Measurements from ENCODE around the gene THAP4. TPM values are rescaled to one million over a fixed set of nuclear protein-coding genes. Genes with fewer than 3 reads are reported as not detected.
"Not testable (repeated sequence)": the region's sequence is repeated elsewhere in the genome, so short reads cannot be mapped to it uniquely, and the experiment has no call there.

Gene THAP4
- total and polyA plus RNA-seq, 2 of the 13 experiments (the other 11 are each of a cell fraction or from before 2014, with no cell fraction given), result 59.7 to 75.7 TPM

GRCh38 chr2:241567776-241568175, 69.2 kb downstream of the THAP4 start (continued):
- TF ChIP-seq AKNA (CRISPR knock-in tag; IDR thresholded peaks at IDR 0.05; ENCODE audit: borderline replicate concordance) (no peak), ADNP (CRISPR knock-in tag; IDR thresholded peaks at IDR 0.05) (no peak), ZNF550 (CRISPR knock-in tag; IDR thresholded peaks at IDR 0.05; ENCODE audit: borderline replicate concordance) (no peak), YY1 (IDR thresholded peaks at IDR 0.05; ENCODE audit: insufficient read depth, insufficient replicate concordance, low read depth, low read length) (no peak), RFXAP (CRISPR knock-in tag; IDR thresholded peaks at IDR 0.05; ENCODE audit: borderline replicate concordance) (no peak), ZNF101 (CRISPR knock-in tag; IDR thresholded peaks at IDR 0.05; ENCODE audit: borderline replicate concordance, low read depth) (no peak), FOXP1 (IDR thresholded peaks at IDR 0.05) (no peak), FOXP1 (CRISPR knock-in tag; IDR thresholded peaks at IDR 0.05) (no peak), ZFP1 (CRISPR knock-in tag; IDR thresholded peaks at IDR 0.05) (no peak)
- TF ChIP-seq, protein P1, sequence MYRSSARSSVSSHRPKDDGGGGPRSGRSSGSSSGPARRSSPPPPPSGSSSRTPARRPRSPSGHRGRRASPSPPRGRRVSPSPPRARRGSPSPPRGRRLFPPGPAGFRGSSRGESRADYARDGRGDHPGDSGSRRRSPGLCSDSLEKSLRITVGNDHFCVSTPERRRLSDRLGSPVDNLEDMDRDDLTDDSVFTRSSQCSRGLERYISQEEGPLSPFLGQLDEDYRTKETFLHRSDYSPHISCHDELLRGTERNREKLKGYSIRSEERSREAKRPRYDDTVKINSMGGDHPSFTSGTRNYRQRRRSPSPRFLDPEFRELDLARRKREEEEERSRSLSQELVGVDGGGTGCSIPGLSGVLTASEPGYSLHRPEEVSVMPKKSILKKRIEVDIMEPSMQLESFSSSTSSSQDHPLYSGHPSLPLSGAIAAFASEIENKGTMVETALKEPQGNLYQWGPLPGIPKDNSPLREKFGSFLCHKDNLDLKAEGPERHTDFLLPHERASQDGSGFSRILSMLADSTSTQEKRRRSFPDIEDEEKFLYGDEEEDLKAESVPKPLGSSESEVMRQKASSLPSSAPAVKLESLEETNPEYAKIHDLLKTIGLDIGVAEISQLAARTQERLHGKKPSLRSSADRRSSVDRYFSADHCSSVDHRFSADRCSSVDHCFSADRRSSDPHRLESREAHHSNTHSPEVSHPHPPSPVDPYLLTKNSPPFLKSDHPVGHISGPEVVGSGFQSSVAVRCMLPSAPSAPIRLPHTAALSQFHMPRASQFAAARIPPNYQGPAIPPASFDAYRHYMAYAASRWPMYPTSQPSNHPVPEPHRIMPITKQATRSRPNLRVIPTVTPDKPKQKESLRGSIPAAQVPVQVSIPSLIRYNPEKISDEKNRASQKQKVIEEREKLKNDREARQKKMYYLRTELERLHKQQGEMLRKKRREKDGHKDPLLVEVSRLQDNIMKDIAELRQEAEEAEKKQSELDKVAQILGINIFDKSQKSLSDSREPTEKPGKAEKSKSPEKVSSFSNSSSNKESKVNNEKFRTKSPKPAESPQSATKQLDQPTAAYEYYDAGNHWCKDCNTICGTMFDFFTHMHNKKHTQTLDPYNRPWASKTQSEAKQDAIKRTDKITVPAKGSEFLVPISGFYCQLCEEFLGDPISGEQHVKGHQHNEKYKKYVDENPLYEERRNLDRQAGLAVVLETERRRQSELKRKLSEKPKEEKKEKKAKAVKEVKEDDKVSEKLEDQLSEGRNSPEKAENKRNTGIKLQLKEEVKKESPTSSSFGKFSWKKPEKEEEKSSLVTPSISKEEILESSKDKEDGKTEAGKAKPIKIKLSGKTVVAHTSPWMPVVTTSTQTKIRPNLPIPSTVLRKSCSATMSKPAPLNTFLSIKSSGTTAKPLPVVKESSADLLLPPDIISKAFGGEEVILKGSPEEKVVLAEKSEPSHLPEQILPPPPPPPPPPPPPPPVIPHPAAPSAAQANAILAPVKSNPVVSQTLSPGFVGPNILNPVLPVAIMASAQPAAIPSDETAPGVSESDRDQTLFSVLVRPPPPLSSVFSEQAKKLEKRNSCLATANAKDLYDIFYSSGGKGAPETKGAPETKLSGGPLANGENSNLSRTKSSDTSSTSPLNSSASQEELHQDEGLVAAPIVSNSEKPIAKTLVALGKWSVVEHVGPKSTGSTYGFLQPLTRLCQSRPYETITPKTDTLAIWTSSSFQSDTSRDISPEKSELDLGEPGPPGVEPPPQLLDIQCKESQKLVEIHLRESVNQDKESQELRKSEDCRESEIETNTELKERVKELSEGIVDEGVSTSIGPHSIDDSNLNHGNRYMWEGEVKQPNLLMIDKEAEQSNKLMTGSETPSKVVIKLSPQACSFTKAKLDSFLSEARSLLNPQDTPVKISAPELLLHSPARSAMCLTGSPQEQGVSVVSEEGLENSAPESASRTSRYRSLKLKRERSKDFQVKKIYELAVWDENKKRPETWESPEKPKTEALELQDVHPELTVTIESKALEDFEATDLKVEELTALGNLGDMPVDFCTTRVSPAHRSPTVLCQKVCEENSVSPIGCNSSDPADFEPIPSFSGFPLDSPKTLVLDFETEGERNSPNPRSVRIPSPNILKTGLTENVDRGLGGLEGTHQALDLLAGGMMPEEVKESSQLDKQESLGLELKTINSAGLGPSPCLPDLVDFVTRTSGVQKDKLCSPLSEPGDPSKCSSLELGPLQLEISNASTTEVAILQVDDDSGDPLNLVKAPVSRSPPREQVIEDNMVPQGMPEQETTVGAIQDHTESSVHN (CRISPR knock-in tag; IDR thresholded peaks at IDR 0.05), result no peak

- H3K9ac ChIP-seq (ENCODE audit: insufficient read depth, low read depth, low read length); FAIRE-seq; H3K79me2 ChIP-seq (ENCODE audit: insufficient read depth, low read length); BruUV-seq (replicated peaks); H3K9me3 ChIP-seq (ENCODE audit: low read length); H4K20me1 ChIP-seq (ENCODE audit: insufficient read depth, low read length); H3K4me3 ChIP-seq (replicated peaks in 1 of 3; ENCODE audit: insufficient read depth in 1 of 3, low read depth in 2 of 3, low read length in 3 of 3); H3K27me3 ChIP-seq (ENCODE audit: control insufficient read depth in 1 of 2, insufficient read depth in 2 of 2, low read length in 2 of 2); in situ Hi-C loops (cut with HindIII; ENCODE audit: extremely low pct_ligation_motif_present, low pct_unique_long_range_greater_than_20kb); H3K4me2 ChIP-seq (ENCODE audit: low read depth, low read length); H3K27ac ChIP-seq (ENCODE audit: extremely low read length, insufficient read depth, low read length); ATAC-seq; H2AFZ ChIP-seq (ENCODE audit: low read length); POLR2A ChIA-PET; CTCF ChIA-PET (ENCODE audit: low intra/inter-chr PET ratio, low total read pairs); intact Hi-C loops (cut with micrococcal nuclease; ENCODE audit: unreplicated experiment); DNase-seq (ENCODE audit: low spot score): not testable (repeated sequence)
- WGBS (ENCODE audit: low lambda C conversion rate), result no CpG with 5 or more reads among the region's 15 CpGs
- Histone ChIP-seq H3K4me1 (ENCODE audit: insufficient read depth, low read length) (peaks cover 15% of the 10 kb centered on the region), H3K36me3 (replicated peaks in 1 of 2; ENCODE audit: control insufficient read depth in 1 of 2, insufficient read depth in 2 of 2, low read length in 2 of 2) (peaks cover 13 to 37% of the 10 kb centered on the region in 2 experiments; a peak in 4 of 5 replicates)
These were observed 69.7 kb downstream of the THAP4 start for GRCh38 chr2:241567266-241567665.
